AG08396 (cell line): ENCODE results near the gene NEUROD4.

ENCODE experiments used
- DNase-seq: peaks from one replicate; pipeline ENCODE4 v3.0.0; 2012; ENCODE audit warnings: low spot score, mixed read lengths

NEUROD4 gene

DNA sequence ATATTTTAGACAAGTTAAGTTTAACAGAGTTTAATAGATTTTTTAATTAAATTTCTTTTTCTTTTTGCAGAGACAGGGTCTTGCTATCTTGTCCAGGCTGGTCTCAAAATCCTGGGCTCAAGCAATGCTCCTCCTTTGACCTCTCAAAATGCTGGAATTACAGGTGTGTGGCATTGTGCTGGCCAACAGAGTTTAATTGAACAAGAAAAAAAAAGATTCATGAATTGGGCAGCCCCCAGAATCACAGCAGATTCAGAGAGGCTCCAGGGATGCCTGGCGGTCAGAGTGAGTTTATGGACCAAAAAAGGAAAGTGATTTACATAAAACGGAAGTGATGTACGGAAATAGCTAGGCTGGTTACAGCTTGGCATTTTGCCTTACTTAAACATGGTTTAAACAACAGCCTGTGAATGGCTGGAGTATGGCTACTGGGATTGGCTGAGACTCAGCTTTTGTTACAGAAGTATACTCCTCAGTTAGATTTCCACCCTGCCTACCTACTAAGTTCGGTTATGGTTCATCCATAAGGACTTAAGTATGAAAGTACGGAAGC is 20.7 kb upstream of the NEUROD4 start:
- no peak for DNase-seq

DNA sequence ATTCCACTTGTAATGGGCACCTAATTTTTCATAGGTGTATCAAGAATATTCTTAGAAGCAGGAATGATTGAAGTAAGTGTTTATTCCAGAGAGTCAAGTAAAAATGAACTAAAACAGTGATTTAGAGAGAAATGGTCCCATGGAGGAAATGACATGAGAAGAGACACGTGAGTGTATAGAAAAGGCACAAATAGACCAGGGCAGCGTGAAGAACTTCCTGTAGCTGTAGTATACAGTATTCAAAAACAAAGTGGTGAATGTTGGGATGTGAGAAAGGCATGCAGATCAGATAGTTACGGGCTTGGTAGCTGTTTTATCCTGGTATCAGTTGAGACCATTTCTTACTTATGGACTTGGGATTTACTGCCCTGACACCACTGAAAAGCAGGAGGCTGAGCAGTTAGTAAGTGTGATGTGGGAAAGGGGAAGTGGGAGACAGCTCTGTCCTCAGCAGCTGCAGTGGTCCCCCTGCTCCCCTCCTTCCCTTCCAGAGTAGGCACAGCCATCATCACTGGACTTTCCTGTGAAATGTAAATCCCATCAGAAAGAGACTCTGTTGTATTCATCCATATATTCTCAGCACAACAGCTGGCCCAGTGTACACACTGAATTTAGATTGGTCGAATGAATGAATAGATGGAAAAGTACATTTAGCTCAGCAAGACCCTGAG is 18.4 kb upstream of the NEUROD4 start:
- no peak for DNase-seq

DNA sequence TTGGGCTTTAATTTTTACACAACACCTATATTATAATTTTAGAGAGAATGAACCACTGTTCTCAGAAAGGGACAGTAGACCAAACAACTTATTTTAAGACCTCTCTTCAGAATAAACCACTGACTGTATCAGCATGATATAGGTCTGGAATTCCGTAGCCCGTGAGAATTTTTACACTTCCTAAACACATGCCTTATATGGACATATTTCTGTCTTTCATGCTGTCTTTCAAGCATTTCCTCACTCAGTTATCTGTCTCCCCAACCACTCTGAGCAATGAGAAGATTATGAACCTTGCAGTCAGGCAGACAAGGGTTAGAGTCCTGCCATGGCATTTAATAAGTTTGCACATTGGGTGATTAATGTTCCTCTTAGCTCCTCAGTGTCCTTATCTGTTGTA is 17.4 kb upstream of the NEUROD4 start:
- DNase-seq = no peak

DNA sequence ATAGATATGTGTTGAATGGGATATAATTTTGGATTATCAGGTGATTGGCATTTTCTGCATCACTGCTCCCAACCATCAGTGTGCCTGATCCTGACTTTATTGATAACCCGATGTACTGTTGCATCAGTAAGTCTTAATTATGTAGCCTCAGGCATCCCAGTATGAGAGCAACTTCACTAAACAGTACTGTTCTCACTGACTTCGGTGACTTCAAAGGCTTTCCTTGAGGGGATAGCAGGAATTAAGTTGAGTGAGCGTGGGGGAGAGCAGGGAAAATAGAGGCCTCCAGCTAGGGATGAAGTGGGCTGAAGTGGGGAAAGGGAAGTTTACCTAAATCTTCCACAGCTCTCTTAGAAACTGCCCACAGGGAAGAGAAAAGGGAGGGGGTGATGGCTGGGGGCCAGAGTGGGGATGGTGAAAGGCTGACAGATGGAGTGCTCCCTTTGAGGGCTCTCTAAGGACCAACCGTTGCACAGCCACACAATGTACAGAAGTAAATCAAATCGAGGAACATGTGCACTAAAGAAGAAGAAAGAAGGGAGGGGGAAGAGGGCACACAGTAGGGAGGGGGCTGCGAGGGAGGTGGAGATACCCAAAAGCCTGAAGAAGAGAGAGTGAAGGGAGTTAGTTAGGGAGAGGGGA is 10.7 kb upstream of the NEUROD4 start:
- DNase-seq = no peak

DNA sequence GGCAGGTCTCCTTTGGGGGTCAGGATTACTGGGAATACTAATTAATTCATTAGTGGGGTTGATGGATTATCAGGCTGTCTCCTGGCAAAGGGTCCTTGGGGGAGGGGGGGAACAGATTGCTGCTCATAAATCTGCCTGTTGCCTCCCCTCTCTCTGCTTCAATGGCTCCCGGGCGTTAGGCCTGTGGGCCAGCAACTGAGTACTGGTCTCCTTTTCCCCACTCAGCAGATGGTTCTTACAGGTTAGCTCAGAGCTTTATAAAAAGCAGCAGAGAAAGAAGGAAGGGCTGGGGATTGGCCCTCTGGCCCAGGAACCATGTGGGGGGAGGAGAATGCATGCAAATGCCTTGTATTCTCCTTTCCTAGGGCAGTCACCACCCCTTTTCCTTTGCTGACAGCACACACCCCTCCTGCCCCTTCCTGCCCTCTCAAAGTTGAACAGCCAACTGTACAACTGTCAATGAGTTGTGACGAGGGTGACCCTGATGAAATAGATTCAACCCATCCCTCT is 2.3 kb upstream of the NEUROD4 start:
- DNase-seq = no peak

DNA sequence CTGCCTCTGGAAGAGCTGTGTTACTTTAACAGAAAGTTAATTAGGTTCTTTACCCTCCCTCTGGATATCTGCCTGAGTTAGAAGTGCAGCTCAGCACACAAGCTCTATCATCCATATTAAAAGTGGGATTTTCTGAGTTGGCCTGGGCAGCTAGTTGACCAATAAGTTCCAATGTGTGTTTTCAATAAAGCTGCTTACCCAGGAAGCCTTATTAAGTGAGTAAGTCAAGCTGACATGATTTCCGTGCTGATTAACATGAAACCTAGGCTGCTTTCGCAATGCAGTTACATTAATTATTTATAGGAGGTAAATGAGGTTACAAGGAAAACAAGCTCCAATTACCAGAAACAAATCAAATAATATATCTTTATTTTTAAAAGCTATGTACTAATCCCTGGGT is 4.8 kb downstream of the NEUROD4 start:
- no peak for DNase-seq

DNA sequence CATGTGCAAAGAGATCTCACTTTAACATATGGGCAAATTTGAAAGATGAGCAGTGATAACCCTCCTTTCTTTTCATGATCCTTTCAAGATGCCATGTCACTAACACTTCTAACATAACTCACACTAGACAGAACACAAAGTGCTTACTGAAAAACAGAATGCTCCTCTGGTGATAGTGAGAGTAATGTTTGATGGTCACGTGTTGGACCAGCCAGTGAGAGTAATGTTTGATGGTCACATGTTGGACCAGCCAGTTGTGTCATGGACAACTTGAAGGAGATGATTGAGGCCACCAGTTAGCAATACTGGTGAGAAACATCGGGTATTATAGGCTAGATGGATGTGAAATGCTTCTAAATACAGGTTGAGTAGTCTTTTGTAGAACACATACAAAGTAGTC is 5.7 kb downstream of the NEUROD4 start:
- no peak for DNase-seq

DNA sequence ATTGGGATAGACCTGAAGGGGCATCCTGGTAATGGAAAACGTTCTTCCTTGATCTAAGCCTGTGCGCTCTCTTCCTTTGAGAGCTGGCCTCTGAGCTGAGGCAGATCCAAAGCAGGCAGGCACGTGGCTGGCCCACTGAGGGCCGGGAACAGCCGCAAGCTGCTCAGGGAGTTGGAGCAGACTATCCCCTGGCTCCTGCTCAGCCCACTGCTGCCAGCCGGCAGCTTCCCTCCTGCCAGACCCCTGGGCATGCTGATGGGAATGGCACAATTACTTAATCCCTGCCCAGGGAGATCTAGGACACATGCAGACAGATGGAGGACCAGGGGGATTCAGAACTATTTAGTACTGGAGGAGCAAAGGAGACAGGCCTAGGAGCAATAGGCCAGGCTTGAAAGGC is 14.4 kb downstream of the NEUROD4 start:
- DNase-seq = no peak

DNA sequence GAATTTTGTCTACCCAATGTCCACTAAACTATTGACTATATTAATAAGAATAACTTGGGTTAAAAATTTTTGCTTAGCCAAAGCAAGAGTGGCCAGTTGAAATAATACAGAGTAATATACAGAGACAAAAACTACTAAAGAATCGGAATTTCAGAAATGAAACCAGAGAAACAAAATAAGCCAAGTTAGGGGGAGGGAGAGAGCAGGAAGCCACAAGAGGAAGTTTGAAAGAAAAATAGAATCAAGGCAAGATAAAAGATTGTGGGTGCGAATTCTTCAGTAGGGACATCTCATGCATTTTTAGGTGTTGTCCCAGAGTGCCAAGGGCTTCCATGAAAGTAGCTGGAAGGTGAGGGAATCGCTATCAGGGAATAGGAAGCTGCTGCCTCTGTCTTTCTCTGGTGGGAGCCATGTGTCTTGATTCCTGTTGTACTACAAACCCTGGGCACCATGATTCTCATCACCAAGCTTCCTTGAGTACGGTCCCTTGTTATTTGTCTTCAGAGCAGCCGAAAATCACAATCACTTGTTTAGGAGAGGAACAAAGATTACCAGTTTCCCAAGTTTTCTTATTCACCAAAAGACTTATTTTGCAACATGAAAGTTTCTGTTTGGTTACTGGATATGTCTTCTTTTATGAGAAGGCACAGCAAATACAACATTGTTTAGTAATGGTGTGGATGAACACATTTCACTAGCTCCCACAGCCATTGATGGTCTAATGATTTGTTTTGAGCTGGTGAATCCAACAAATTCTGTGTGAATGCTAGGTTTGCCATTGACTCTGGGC is 16.7 kb downstream of the NEUROD4 start:
- no peak for DNase-seq

DNA sequence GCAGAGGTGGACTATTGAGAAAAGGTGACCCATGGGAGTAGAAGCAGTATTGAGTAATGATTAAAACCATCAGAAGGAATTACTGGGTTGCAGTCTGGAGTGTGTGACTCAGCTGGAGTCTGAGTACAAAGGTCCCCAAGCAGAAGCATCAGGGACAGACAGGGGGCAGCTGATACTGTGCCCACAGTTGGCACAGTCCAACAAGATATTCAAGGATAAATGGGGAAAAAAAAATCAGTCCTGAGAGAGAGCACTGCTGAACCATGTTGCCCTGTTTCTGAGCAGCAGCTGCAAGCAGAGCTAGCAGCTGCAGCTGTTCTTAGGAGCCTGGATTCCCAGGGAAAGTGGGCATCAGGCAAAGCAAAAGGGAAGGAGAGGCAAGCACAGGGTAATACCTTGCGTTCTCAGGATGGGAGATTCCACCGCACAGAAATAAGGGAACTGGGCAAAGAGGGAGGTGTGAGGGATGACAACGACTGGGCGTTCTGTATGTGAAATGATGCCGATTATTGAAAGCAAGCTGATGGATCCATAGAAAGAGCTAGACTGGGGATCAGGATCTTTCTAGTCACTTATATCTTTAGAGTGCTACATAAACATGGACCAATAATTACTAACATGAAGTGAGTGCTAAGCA is 17.7 kb downstream of the NEUROD4 start:
- DNase-seq = no peak

DNA sequence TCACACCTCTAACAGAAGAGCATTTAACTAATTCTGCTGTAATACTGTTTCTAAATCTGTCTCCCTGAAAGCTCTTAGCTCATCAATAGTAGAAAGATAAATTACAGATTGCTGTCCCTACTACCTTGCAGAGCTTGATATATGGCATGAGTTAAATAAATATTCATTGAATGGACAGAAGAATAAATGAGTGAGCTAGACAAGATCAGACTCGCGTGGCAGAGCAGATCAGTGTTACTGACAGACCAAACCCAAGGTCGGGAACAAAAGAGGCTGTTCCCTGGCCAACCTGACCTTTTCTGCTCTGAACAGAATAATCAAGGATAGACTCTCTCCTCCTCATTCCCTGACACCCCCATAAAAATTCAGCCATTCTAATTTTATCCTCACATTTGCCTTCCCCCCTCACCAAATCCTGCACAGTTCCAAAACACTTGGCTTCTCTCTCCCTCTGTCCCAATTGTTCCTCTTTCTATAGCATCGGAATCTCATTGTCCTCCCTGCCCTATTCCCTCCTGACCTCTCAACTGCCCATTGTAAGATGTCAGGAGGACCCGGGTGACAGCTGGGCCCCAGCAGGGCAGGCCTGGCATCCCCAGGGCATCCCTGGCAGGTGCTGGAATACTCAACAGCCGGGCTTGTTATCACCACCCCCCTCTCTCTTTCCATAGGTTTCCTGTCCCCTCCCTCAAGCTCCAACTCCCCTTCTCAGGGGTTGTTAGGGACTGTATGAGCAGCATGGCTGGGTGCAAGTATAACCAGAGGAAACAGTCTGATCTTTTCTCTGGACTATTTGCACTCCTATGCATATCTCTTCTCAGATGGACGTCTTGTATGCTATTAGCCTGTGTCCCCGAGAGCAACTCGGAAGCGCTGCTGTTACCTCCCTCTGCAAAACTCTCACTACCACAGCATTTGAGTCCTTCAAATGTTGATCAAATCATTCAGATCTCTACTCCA is 19.9 kb downstream of the NEUROD4 start:
- no peak for DNase-seq

DNA sequence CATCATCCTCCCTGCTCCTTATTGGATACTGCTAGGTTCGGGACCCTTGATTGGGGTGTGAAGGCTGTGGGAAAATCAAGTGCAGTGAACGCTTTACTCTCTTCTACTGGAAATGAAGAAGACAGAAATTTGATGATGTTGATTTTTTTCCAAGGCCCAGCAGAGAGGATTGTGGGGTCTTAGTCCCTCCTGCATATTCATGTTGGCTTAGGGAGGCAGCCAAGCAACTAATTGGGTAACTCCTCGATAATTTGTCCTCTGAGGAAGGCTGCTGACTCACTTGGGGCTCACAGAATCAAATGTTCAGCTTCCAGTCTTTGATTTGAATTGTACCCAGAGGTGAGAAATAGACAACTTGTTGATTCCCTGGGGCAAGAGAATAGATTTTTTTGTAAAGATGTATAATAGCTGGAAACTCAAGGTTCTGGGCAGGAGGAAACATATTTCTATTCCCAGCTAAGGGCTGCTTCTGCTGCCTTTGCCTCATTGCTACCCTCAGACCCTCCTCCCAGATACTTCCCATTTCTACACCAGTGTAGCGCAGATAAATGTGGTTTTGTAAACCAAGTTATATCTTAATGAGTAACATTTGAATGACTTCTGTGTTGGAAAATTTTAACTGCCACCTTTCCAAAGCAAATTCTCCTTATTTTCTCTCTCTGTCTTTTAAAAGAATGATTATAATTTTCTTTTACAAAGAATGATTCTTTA is 21.7 kb downstream of the NEUROD4 start:
- DNase-seq = no peak

DNA sequence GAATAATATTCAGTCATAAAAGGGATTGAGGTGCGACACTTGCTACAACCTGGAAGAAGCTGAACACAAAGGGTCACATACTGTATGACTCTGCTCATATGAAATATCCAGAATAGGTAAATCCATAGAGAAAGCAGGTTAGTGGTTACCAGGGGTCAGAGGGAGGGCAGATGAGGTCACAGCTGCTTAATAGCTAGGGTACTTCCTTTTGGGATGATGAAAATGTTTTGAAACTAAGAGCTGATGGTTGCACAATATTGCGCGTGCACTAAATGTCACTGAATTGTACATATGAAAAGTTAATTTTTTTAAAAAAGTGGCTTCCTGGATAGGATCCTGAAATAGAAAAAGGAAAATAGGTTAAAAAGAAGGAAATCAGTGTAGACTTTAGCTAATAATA is 23.8 kb downstream of the NEUROD4 start:
- no peak for DNase-seq

DNA sequence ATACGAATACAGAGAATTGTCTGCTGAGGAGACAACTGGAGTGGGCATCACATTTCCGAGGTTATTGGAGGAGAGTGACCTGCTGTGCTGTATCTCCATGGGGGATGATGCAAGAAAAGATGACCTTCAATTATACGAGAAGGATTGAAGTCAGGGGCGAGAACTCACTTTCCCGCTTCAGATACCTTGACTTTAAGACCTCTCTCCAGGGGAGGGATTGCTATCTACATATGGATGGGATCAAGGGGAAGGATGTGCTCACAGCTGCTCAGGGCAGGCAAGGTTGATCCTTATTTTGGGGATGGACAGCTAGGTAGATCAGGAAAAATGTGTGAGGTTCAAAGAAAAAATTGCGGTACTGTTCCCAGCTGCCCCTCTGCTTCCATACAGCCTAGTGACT is 24.4 kb downstream of the NEUROD4 start:
- no peak for DNase-seq

DNA sequence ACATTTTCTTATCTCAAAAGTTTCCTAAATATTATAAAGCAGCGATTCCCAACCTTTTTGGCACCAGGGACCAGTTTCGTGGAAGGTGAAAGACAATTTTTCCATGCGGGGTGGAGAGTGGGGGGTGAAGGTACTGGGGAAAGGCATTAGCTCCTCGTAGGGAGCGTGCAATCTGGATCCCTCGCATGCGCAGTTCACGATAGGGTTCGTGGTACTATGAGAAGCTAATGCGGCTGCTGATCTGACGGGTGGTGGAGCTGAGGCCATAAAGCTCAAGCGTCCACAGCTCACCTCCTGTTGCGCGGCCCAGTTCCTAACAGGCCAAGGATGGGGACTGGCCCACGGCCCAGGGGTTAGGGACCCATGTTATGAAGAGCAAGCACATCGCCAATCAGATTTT is 29.9 kb downstream of the NEUROD4 start:
- DNase-seq = no peak

DNA sequence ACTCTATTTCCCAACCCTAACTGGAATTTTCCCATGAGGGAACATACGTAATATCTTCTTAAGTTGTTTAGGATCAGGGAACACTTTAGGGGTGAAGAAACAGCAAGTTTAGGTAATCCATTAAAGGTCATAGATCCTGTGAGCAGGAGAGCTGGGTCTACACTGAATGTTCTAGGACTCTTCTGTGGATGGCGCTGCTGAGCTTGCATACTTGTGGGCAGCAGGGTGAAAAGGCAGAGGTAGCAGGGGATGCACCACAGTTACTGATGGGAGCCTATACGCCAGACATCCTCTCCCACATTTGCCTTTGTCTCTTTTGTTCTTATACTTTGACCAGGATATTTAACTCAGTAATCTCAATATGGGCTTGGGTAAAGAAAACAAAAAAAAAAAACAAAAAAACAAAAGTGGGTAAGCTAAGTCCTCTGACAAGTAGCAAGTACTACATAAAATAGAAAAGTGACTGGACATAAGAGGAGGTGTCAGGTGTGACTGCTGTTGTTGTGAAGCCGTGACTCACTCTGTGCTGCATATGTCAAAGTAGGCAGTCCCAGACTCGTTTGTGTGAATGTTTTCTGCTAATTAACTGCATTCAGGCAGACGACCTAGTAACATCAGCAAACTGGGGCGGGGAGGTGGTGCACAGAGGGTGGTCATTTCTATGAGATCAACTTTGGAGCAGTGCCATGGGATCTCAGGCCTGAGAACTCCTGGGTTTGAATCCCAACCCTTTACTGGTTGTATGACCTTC is 31.6 kb downstream of the NEUROD4 start:
- DNase-seq = no peak

DNA sequence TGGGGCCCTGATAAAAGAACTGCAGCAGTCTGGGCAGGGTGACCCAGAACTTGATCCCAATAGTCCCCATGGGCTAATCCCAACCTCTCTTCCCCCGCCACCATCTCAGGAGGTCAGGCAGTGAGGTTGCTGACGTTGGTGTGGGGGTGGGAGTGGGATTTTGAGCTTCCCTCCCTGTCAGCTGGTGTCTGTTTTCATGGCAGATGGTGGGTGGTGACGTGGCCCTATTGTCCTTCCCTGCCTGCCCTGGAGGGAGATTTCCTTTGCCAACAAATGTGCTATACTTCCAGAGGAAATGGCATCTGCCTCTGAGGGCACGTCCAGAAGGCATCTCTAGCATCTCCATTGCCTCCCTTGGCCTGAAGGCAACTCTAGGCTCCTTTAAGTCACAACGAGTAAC is 37.7 kb downstream of the NEUROD4 start:
- no peak for DNase-seq

DNA sequence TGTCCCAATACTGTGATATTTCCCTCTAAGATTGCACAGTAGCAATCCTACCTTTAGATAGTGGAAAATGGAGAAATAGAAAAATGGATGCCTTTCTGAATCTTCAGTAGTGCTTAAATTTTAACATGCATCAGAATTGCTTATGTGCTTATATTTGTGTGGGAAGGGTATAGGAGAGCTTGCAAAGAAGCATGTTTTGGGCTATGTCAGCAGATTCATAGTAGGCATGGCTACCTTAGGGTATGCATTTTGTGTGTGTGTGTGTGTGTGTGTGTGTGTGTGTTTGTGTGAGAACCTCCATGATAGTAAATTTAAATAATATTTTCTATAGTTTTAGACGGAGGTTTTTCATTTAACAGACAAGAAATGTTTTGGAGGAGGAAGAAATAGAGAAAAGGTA is 38.3 kb downstream of the NEUROD4 start:
- DNase-seq = no peak

DNA sequence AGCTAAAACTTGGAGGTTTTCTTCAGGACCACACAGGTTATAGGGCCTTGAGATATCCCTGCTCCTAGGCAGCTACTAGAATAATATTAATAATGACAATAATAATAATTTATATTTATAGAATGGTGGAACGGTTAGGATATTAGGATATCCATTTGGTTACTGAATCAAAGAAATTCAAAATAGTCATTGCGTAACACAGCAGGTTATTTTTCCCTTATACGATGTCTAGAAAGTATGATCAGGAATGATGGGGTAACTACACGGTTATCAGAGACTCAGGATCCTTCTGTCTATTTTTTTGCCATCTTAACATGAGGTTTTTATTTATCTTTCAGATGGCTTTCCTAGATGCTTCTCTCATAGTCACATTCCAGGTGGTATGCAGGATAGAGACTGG is 39.0 kb downstream of the NEUROD4 start:
- no peak for DNase-seq

DNA sequence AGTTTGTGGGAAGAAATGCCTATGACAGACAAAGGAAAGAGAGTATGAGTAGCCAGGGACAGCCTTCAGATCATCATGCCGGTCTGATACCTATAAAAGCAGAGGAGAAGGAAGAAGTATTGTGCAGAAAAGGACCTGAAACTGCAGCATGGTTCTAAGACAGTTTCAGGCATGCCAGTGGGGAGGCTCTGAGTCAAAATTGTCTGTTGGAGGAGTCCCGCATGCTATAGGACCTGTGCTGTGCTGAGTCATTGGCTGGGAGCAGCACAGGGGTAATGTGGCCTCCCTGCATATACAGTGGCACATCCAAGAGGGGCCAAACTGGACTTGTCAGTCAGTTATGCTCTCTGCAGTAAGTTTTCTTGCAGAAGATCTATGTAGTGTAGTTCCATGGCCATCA is 40.7 kb downstream of the NEUROD4 start:
- DNase-seq = no peak
